ENCODE results near the gene GRIN2D. TPM values are rescaled to one million over a fixed set of nuclear protein-coding genes. Genes with fewer than 3 reads are reported as not detected.

The GRIN2D gene
- total RNA-seq, 4 donors from 2014 or later, result 0.42 to 0.90 (median 0.51) TPM

GRCh38 chr19:48359123-48359522 is 34.3 kb upstream of the GRIN2D start:
- Histone ChIP-seq H3K4me3 (no peak overlapping the region), H3K9me3 (no peaks in the 10 kb centered on the region), H3K27ac (no peak overlapping the region), H3K27me3 (no peaks in the 10 kb centered on the region), H3K36me3 (peaks cover 0 to 21% (median 0%) of the 10 kb centered on the region in 3 donors), H3K4me1 (peaks cover 0 to 10% (median 0%) of the 10 kb centered on the region in 4 donors)
- TF ChIP-seq CTCF (IDR thresholded peaks at IDR 0.05) (no peak), EP300 (IDR thresholded peaks at IDR 0.05) (no peak), POLR2A (IDR thresholded peaks at IDR 0.05) (no peak)
- WGBS, 2 donors, result 85 to 88% methylated on average over 5 of the region's 5 CpGs
- DNase-seq (ENCODE audit: low spot score in 2 of 2), result no peak

- Histone ChIP-seq H3K27ac (no peak overlapping the region), H3K27me3 (no peaks in the 10 kb centered on the region), H3K36me3 (peaks cover 0 to 21% (median 0%) of the 10 kb centered on the region in 3 donors), H3K4me1 (peaks cover 0 to 15% (median 5%) of the 10 kb centered on the region in 4 donors), H3K9me3 (no peaks in the 10 kb centered on the region), H3K4me3 (no peak overlapping the region)
- 90 to 94% methylated on average over 3 of the region's 3 CpGs for WGBS, 2 donors
- DNase-seq (ENCODE audit: low spot score in 2 of 2), result no peak
- TF ChIP-seq CTCF (IDR thresholded peaks at IDR 0.05) (no peak), POLR2A (IDR thresholded peaks at IDR 0.05) (no peak), EP300 (IDR thresholded peaks at IDR 0.05) (no peak)
Measured at GRCh38 chr19:48361912-48362311, 31.6 kb upstream of the GRIN2D start.

- 4 to 5% methylated on average over 16 to 21 of the region's 26 CpGs for WGBS, 2 donors
Measured at GRCh38 chr19:48362716-48363499, 30.6 kb upstream of the GRIN2D start.

GRCh38 chr19:48363500-48363809 is 30.0 kb upstream of the GRIN2D start:
- no peak for DNase-seq (ENCODE audit: low spot score in 2 of 2)
- H3K36me3 ChIP-seq, result peaks cover 0 to 21% (median 0%) of the 10 kb centered on the region in 3 donors
- TF ChIP-seq CTCF (IDR thresholded peaks at IDR 0.05), result no peak
- TF ChIP-seq POLR2A (IDR thresholded peaks at IDR 0.05), result no peak
- TF ChIP-seq EP300 (IDR thresholded peaks at IDR 0.05), result no peak
- peaks cover 0 to 15% (median 5%) of the 10 kb centered on the region in 4 donors for H3K4me1 ChIP-seq
- H3K9me3 ChIP-seq, result no peaks in the 10 kb centered on the region
- H3K4me3 ChIP-seq, result peak overlapping the region; percentile 62 to 84 (median 74)
- H3K27ac ChIP-seq, result peak overlapping the region; percentile 91 to 99 (median 96)
- no peaks in the 10 kb centered on the region for H3K27me3 ChIP-seq
- 0 to 1% methylated on average over 9 to 10 of the region's 10 CpGs for WGBS, 2 donors

More at GRCh38 chr19:48362716-48363499, 30.6 kb upstream of the GRIN2D start:
- H3K27me3 ChIP-seq, result no peaks in the 10 kb centered on the region
- H3K9me3 ChIP-seq, result no peaks in the 10 kb centered on the region
- H3K36me3 ChIP-seq, result peaks cover 0 to 21% (median 0%) of the 10 kb centered on the region in 3 donors
- DNase-seq (ENCODE audit: low spot score in 2 of 2), result peak; percentile 85 to 88
- no peak for TF ChIP-seq CTCF (IDR thresholded peaks at IDR 0.05)
- TF ChIP-seq POLR2A (IDR thresholded peaks at IDR 0.05), result peak in 1 of 2 donors; percentile 32
- TF ChIP-seq EP300 (IDR thresholded peaks at IDR 0.05), result peak; percentile 40 to 66
- peak overlapping the region; percentile 62 to 84 (median 74) for H3K4me3 ChIP-seq
- H3K27ac ChIP-seq, result peak overlapping the region; percentile 91 to 99 (median 96)
- peaks cover 0 to 15% (median 5%) of the 10 kb centered on the region in 4 donors for H3K4me1 ChIP-seq
